Measurements from ENCODE around the gene BRCA1. TPM values are rescaled to one million over a fixed set of nuclear protein-coding genes. Genes with fewer than 3 reads are reported as not detected.
"Not testable (repeated sequence)": the region's sequence is repeated elsewhere in the genome, so short reads cannot be mapped to it uniquely, and the experiment has no call there.

The BRCA1 gene
- total and polyA plus RNA-seq, 11 donors, result 2.7 to 11.7 (median 8.1) TPM

DNA sequence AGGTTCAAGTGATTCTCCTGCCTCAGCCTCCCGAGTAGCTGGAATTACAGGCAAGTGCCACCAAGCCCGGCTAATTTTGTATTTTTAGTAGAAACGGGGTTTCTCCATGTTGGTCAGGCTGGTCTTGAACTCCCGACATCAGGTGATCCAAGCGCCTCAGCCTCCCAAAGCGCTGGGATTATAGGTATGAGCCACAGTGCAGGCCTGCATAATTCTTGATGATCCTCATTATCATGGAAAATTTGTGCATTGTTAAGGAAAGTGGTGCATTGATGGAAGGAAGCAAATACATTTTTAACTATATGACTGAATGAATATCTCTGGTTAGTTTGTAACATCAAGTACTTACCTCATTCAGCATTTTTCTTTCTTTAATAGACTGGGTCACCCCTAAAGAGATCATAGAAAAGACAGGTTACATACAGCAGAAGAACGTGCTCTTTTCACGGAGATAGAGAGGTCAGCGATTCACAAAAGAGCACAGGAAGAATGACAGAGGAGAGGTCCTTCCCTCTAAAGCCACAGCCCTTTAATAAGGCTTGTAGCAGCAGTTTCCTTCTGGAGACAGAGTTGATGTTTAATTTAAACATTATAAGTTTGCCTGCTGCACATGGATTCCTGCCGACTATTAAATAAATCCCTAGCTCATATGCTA lies 62.1 kb downstream of the BRCA1 start:
- Histone ChIP-seq H3K9me3 (no peaks in the 10 kb centered on the region), H3K4me1 (peaks cover 0 to 2% (median 0%) of the 10 kb centered on the region in 12 donors), H3K4me3 (no peak overlapping the region), H3K27ac (no peak overlapping the region), H3K36me3 (peaks cover 0 to 8% (median 0%) of the 10 kb centered on the region in 9 donors), H3K27me3 (no peaks in the 10 kb centered on the region)
- no peak for TF ChIP-seq POLR2A (IDR thresholded peaks at IDR 0.05)
- TF ChIP-seq, protein P1, sequence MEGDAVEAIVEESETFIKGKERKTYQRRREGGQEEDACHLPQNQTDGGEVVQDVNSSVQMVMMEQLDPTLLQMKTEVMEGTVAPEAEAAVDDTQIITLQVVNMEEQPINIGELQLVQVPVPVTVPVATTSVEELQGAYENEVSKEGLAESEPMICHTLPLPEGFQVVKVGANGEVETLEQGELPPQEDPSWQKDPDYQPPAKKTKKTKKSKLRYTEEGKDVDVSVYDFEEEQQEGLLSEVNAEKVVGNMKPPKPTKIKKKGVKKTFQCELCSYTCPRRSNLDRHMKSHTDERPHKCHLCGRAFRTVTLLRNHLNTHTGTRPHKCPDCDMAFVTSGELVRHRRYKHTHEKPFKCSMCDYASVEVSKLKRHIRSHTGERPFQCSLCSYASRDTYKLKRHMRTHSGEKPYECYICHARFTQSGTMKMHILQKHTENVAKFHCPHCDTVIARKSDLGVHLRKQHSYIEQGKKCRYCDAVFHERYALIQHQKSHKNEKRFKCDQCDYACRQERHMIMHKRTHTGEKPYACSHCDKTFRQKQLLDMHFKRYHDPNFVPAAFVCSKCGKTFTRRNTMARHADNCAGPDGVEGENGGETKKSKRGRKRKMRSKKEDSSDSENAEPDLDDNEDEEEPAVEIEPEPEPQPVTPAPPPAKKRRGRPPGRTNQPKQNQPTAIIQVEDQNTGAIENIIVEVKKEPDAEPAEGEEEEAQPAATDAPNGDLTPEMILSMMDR (IDR thresholded peaks at IDR 0.05), result no peak
- DNase-seq (no peak), ATAC-seq (no peak)
- WGBS, 4 donors, result 91 to 94% (median 93%) methylated on average over 10 of the region's 10 CpGs
- intact Hi-C loops (cut with DNase I), result no loop called here

DNA sequence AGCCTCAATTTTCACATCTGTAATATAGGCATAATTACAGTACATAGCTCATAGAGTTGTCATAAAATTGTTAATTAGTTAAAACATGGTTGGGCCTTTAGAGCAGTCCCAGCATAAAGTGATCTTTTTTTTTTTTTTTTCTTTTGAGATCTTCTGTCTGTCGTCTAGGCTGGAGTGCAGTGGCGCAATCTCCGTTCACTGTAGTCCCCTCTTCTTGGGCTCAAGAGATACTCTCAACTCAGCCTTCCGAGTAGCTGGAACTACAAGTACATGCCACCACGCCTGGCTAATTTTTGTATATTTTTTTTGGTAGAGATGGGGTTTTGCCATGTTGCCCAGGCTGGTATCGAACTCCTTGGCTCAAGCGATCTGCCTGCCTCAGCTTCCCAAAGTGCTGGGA lies 69.1 kb downstream of the BRCA1 start:
- 93 to 97% (median 97%) methylated on average over 7 of the region's 7 CpGs for WGBS, 4 donors
- intact Hi-C loops (cut with DNase I), result no loop called here
- ATAC-seq, result no peak
- no peak for DNase-seq
- H3K4me3 ChIP-seq, result no peak overlapping the region
- H3K27me3 ChIP-seq, result no peaks in the 10 kb centered on the region
- H3K27ac ChIP-seq, result no peak overlapping the region
- H3K36me3 ChIP-seq, result peaks cover 0 to 18% (median 6%) of the 10 kb centered on the region in 9 donors
- H3K9me3 ChIP-seq, result no peaks in the 10 kb centered on the region
- TF ChIP-seq, protein P1 (IDR thresholded peaks at IDR 0.05), result no peak
- TF ChIP-seq POLR2A (IDR thresholded peaks at IDR 0.05), result no peak
- no peaks in the 10 kb centered on the region for H3K4me1 ChIP-seq

DNA sequence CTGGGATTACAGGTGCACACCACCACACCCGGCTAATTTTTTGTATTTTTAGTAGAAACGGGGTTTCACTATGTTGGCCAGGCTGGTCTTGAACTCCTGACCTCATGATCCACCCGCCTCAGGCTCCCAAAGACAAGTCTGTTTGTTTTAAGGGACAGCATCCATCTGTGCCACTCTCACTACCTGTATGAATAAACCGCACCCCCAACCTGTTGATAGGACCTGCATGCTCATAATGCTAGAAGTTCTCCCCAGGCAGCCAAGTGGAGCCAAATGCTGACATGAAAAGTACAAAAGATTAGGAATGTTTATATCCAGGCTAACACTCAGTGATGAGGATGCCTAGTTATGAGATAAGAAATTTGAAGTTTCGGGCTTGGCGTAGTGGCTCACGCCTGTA lies 72.2 kb downstream of the BRCA1 start:
- ATAC-seq; H3K4me1 ChIP-seq; intact Hi-C loops (cut with DNase I); DNase-seq; H3K27ac ChIP-seq; H3K4me3 ChIP-seq; H3K27me3 ChIP-seq; H3K9me3 ChIP-seq: not testable (repeated sequence)
- 94 to 97% (median 96%) methylated on average over 7 of the region's 7 CpGs for WGBS, 4 donors
- H3K36me3 ChIP-seq, result peaks cover 0 to 23% (median 6%) of the 10 kb centered on the region in 9 donors

DNA sequence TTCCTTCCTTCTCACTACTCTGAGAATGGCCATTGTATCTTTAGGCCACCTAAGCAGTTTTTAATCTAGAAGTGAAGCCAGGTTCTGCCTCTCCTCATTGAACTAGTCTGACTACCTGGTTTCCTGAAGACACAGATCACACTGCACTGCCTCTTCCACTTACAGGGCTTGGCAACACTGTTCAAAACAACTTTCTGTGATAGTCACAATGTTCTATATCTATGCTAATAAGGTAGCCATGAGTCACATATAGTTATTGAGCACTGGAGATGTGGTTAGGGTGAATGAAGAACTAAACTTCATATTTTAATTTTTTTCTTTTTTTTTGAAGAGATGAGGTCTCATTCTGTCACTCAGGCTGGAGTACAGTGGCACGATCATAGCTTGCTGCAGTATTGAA lies 73.2 kb downstream of the BRCA1 start:
- H3K27me3 ChIP-seq, result no peaks in the 10 kb centered on the region
- TF ChIP-seq, protein P1 (IDR thresholded peaks at IDR 0.05), result no peak
- no peak for TF ChIP-seq POLR2A (IDR thresholded peaks at IDR 0.05)
- intact Hi-C loops (cut with DNase I), result no loop called here
- H3K36me3 ChIP-seq, result peaks cover 0 to 20% (median 6%) of the 10 kb centered on the region in 9 donors
- 89 to 100% (median 93%) methylated on average over 1 of the region's 1 CpG for WGBS, 4 donors
- ATAC-seq (no peak), DNase-seq (no peak)
- H3K4me3 ChIP-seq, result no peak overlapping the region
- H3K9me3 ChIP-seq, result no peaks in the 10 kb centered on the region
- no peak overlapping the region for H3K27ac ChIP-seq
- no peaks in the 10 kb centered on the region for H3K4me1 ChIP-seq

DNA sequence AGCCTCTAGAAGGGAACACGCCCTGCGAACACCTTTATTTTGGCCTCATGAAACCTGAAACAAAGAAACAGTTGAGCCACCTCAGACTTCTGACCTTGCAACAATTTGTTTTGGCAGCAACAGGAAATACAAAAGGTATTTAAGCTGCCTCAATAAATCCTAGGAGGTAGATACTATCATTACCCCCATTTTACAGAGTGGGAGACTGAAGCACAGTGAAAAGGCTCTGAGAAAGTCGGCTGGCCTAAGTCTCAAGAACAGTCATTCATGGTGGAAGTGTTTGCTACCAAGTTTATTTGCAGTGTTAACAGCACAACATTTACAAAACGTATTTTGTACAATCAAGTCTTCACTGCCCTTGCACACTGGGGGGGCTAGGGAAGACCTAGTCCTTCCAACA lies 81.1 kb downstream of the BRCA1 start:
- H3K27me3 ChIP-seq, result no peaks in the 10 kb centered on the region
- WGBS, 4 donors, result 88 to 96% (median 93%) methylated on average over 4 of the region's 4 CpGs
- no peaks in the 10 kb centered on the region for H3K4me1 ChIP-seq
- intact Hi-C loops (cut with DNase I), result loop anchor here in 1 of 10 donors (10.0 kb wide), 1 partner anchor 51 kb away; no protein-coding TSS in a partner anchor
- H3K4me3 ChIP-seq, result no peak overlapping the region
- ATAC-seq (no peak), DNase-seq (no peak)
- H3K27ac ChIP-seq, result no peak overlapping the region
- no peaks in the 10 kb centered on the region for H3K9me3 ChIP-seq
- H3K36me3 ChIP-seq, result peaks cover 0 to 2% (median 0%) of the 10 kb centered on the region in 9 donors
- TF ChIP-seq, protein P1 (IDR thresholded peaks at IDR 0.05), result no peak
- TF ChIP-seq POLR2A (IDR thresholded peaks at IDR 0.05), result no peak
